PC-9 (cell line): ENCODE measurements around the gene BEX2. TPM values are rescaled to one million over a fixed set of nuclear protein-coding genes. Genes with fewer than 3 reads are reported as not detected.
"Not testable (repeated sequence)": the region's sequence is repeated elsewhere in the genome, so short reads cannot be mapped to it uniquely, and the experiment has no call there.

ENCODE experiments used
- Bru-seq: library from RNA; stranded (reverse); fragments of 400-500 nt; gene quantifications from one replicate; lab custom pipeline; 2021; lab: Mats Ljungman, UMichigan
- BruChase-seq, 2 experiments: library from RNA; stranded (reverse); fragments of 400-500 nt; gene quantifications; one replicate each; lab custom pipeline; 2021; lab: Mats Ljungman, UMichigan
- BruUV-seq: library from RNA; stranded (reverse); fragments of 400-500 nt; replicated peaks from 2 replicates; lab custom pipeline; 2021; lab: Mats Ljungman, UMichigan
- CTCF ChIA-PET: fragments of 300-600 bp; sonication (Branson Sonifier 250); formaldehyde crosslinking; loops from one replicate; lab custom pipeline; 2022; ENCODE audit warnings: antibody characterized with exemption; lab: Charles Lee
- POLR2A ChIA-PET: fragments of 300-600 bp; sonication (Branson Sonifier 250); formaldehyde crosslinking; loops from one replicate; lab custom pipeline; 2022; ENCODE audit warnings: antibody characterized with exemption; ENCODE audit not compliant: unreplicated experiment; lab: Charles Lee
- DNase-seq, 2 experiments: peaks; one replicate each; pipeline versions ENCODE4 v3.0.0 to v3.0.0-alpha.2; 2015 to 2022; ENCODE audit warnings: mixed read lengths in 1 of 2
- H2AFZ ChIP-seq: fragments of 200-600 bp; sonication (generic); 2 replicates; pipeline ENCODE4 v1.8.1; 2017; ENCODE audit warnings: antibody characterized with exemption
- H3F3A ChIP-seq: fragments of 200-600 bp; sonication (generic); 2 replicates; pipeline ENCODE4 v1.8.1; 2017; ENCODE audit warnings: antibody characterized with exemption, mild to moderate bottlenecking, low read depth; ENCODE audit not compliant: insufficient read depth
- H3K27ac ChIP-seq: fragments of 200-600 bp; sonication (generic); 2 replicates; pipeline ENCODE4 v1.6.1; 2016; ENCODE audit warnings: mixed run types
- H3K27me3 ChIP-seq: fragments of 200-600 bp; sonication (generic); 2 replicates; pipeline ENCODE4 v1.6.1; 2016; ENCODE audit warnings: low read depth, mixed run types; ENCODE audit not compliant: insufficient read depth
- H3K36me3 ChIP-seq: fragments of 200-600 bp; sonication (generic); 2 replicates; pipeline ENCODE4 v1.6.1; 2016; ENCODE audit warnings: low read depth, mixed run types
- H3K4me1 ChIP-seq: fragments of 200-600 bp; sonication (generic); replicated peaks from 2 replicates; pipeline ENCODE4 v1.6.1; 2016; ENCODE audit warnings: mixed run types; ENCODE audit not compliant: insufficient read depth
- H3K4me2 ChIP-seq: fragments of 200-600 bp; sonication (generic); 2 replicates; pipeline ENCODE4 v1.6.1; 2017; ENCODE audit warnings: mixed run types
- H3K4me3 ChIP-seq: fragments of 200-600 bp; sonication (generic); 2 replicates; pipeline ENCODE4 v1.6.1; 2016; ENCODE audit warnings: mixed run types
- H3K79me2 ChIP-seq: fragments of 200-600 bp; sonication (generic); 2 replicates; pipeline ENCODE4 v1.6.1; 2017; ENCODE audit warnings: low read depth, mixed run types
- H3K9me2 ChIP-seq: fragments of 200-600 bp; sonication (generic); 2 replicates; pipeline ENCODE4 v1.8.1; 2017; ENCODE audit warnings: mild to moderate bottlenecking; ENCODE audit not compliant: insufficient read depth
- H3K9me3 ChIP-seq: fragments of 200-600 bp; sonication (generic); 2 replicates; pipeline ENCODE4 v1.8.1; 2016; ENCODE audit warnings: low read depth; ENCODE audit not compliant: insufficient read depth
- H4K20me1 ChIP-seq: fragments of 200-600 bp; sonication (generic); 2 replicates; pipeline ENCODE4 v1.8.1; 2017; ENCODE audit not compliant: insufficient read depth
- EZH2 ChIP-seq: fragments of 200-600 bp; sonication (generic); IDR thresholded peaks from 2 replicates; pipeline ENCODE4 v1.8.0; 2017; ENCODE audit warnings: antibody characterized with exemption, low read depth
- intact Hi-C: fragments of 100-400 bp; cut with micrococcal nuclease; formaldehyde crosslinking; loops from one replicate; pipeline ENCODE4 v1.10.0; 2022; ENCODE audit not compliant: unreplicated experiment
- long read RNA-seq: library from polyadenylated mRNA; stranded (forward); transcript quantifications from one replicate; pipeline ENCODE4 v2.0.0, GENCODE V29; 2022
- total RNA-seq: library from RNA; stranded (reverse); gene quantifications from 2 replicates; pipeline ENCODE4 v1.2.3, GENCODE V29; 2021
- TF ChIP-seq, protein P1 (sequence below): fragments of 200-600 bp; sonication (generic); conservative IDR thresholded peaks from 2 replicates; pipeline ENCODE4 v1.6.1; 2017; ENCODE audit warnings: mixed run types, antibody characterized with exemption, mild to moderate bottlenecking, moderate library complexity

BEX2 gene
- total RNA-seq = 4.7 and 6.9 TPM in 2 replicates
- Bru-seq, nascent RNA = percentile 31 among the genes with signal in this experiment
- percentile 51 among the genes with signal in this experiment for BruChase-seq, experiment 1, labeled RNA remaining after a 2-hour chase
- BruChase-seq, experiment 2, labeled RNA remaining after a 6-hour chase = percentile 59 among the genes with signal in this experiment
- long read RNA-seq, partial matches to known transcripts = 0 of 7 reads
- long read RNA-seq, other reads (novel, unspliced or antisense) = 0 of 7 reads

DNA sequence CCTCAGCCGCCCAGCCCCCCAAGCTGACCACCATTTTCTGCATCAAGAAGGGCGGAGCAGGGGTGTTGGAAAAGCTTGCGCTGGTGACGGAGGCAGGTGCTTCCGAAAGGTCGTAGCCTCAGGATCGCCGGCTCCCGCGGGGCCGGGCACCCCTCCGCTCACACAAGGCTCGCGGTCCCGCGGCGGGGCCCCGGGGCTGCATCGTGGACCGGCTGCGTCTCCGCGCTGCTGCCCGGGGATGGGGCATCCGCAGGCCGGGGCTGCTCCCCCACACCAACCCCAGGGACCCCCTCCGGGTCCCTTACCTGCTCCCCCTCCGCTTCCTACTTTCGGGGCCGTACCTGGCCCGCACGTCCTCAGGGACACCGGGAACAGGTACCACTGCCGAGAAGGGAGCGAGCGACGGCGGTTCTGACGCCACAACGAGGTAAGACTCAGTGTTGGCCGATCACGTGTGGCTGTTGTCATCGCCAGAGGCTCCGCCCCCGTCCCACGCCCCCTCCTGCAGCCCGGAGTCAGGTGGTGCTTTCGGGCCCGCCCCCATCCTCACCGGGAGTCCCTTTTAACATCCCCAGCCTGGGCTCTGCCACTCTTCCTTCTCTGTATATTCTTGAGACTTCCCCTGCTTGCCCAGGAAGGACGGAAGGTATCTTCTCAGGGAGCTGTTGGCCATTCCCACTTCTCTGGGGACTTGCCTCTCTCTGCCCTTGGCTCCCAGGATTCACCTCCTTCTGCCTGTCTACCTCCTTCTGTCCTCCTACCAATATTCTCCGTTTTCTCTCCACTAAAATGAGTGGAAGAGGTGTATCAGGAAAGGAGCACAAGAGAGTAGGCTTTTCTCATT lies at the start of gene BEX2:
BEX2 (minus strand) TSS at position 436 of the 844 bp plus-strand sequence. CDS start 1,014 bp downstream, outside the sequence.
- TF ChIP-seq, protein P1, sequence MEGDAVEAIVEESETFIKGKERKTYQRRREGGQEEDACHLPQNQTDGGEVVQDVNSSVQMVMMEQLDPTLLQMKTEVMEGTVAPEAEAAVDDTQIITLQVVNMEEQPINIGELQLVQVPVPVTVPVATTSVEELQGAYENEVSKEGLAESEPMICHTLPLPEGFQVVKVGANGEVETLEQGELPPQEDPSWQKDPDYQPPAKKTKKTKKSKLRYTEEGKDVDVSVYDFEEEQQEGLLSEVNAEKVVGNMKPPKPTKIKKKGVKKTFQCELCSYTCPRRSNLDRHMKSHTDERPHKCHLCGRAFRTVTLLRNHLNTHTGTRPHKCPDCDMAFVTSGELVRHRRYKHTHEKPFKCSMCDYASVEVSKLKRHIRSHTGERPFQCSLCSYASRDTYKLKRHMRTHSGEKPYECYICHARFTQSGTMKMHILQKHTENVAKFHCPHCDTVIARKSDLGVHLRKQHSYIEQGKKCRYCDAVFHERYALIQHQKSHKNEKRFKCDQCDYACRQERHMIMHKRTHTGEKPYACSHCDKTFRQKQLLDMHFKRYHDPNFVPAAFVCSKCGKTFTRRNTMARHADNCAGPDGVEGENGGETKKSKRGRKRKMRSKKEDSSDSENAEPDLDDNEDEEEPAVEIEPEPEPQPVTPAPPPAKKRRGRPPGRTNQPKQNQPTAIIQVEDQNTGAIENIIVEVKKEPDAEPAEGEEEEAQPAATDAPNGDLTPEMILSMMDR = no peak
- no peak for TF ChIP-seq EZH2
- no peaks in the 10 kb centered on the region for H3K36me3 ChIP-seq
- H3K9me2 ChIP-seq = no peaks in the 10 kb centered on the region
- H2AFZ ChIP-seq = peak within 1 kb of the TSS; percentile 79
- ChIA-PET POLR2A (no interaction called here), CTCF (no interaction called here)
- peak; percentile 52 to 73 for DNase-seq
- peak within 1 kb of the TSS; percentile 70 for H3K4me2 ChIP-seq
- H4K20me1 ChIP-seq = no peaks in the 10 kb centered on the region
- H3K27ac ChIP-seq = no peak within 1 kb of the TSS
- H3K79me2 ChIP-seq = no peaks in the 10 kb centered on the region
- no peaks in the 10 kb centered on the region for H3F3A ChIP-seq
- no peaks in the 10 kb centered on the region for H3K4me1 ChIP-seq
- no TSS peak for BruUV-seq
- H3K9me3 ChIP-seq = no peaks in the 10 kb centered on the region
- H3K4me3 ChIP-seq = peak within 1 kb of the TSS; percentile 57; the same call in 1 of the 2 replicates
- intact Hi-C loops = loop anchor here (2.0 kb wide), 1 partner anchor 56 kb away; the partner anchor contains the start of gene TCEAL8
- H3K27me3 ChIP-seq = no peaks in the 10 kb centered on the region

- intact Hi-C loops = no loop called here
- no peaks in the 10 kb centered on the region for H3K9me2 ChIP-seq
- ChIA-PET CTCF (no interaction called here), POLR2A (no interaction called here)
- no peaks in the 10 kb centered on the region for H3K27me3 ChIP-seq
- H3K79me2 ChIP-seq = peaks cover 7% of the 10 kb centered on the region; the same call in 1 of the 2 replicates
- no peak overlapping the region for H2AFZ ChIP-seq
- H3K36me3 ChIP-seq = no peaks in the 10 kb centered on the region
- H4K20me1 ChIP-seq = no peaks in the 10 kb centered on the region
- no peak overlapping the region for H3K4me3 ChIP-seq
- no TSS peak for BruUV-seq
- TF ChIP-seq, protein P1 = no peak
- TF ChIP-seq EZH2 = no peak
- H3F3A ChIP-seq = no peaks in the 10 kb centered on the region
- H3K4me2 ChIP-seq = no peak overlapping the region
- peaks cover 26% of the 10 kb centered on the region for H3K4me1 ChIP-seq
- no peaks in the 10 kb centered on the region for H3K9me3 ChIP-seq
- no peak overlapping the region for H3K27ac ChIP-seq
- DNase-seq = no peak
These were observed 49.3 kb upstream of the BEX2 start for GRCh38 chrX:103360092-103360491.

DNA sequence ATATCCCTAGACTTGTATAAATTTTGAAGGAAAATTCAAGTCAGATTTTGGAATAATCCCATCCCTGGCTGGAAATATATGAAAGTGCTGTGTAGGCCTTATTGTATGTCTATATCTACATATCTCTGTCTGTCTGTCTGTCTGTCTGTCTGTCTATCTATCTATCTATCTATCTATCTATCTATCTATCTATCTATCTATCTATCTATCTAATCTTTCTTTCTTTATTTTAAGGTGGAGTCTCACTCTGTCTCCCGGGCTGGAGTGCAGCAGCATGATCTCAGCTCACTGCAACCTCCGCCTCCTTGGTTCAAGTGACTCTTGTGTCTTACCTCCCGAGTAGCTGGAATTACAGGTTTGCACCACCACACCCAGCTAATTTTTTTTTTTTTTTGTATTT lies 48.8 kb upstream of the BEX2 start:
- DNase-seq, H3K27ac ChIP-seq, H3K4me2 ChIP-seq, H3K9me3 ChIP-seq, H3K79me2 ChIP-seq, H3F3A ChIP-seq, intact Hi-C loops, H3K9me2 ChIP-seq, H3K27me3 ChIP-seq, H3K36me3 ChIP-seq, POLR2A ChIA-PET, CTCF ChIA-PET, BruUV-seq, H4K20me1 ChIP-seq, H3K4me3 ChIP-seq, H2AFZ ChIP-seq: not testable (repeated sequence)
- peaks cover 26% of the 10 kb centered on the region for H3K4me1 ChIP-seq
